A549 (cell line): ENCODE measurements around the gene TNNC1. TPM values are rescaled to one million over a fixed set of nuclear protein-coding genes. Genes with fewer than 3 reads are reported as not detected.

Experiments
- ATAC-seq, 2 experiments: fragments of 200-7000 bp in 1 of 2; fragments of >200 bp in 1 of 2; cut with Nextera tagmentation in 1 of 2; cut with Tn5 transposase in 1 of 2; 3 replicates each; pipeline versions ENCODE4 v1.8.0 to v1.9.1; 2018 to 2020; ENCODE audit warnings: mild to moderate bottlenecking in 1 of 2, moderate library complexity in 1 of 2
- CTCF ChIA-PET: fragments of 300-600 bp; sonication (Branson Sonifier 250); formaldehyde crosslinking; extraction: SDS; loops from one replicate; lab custom pipeline; 2021; ENCODE audit warnings: antibody characterized with exemption, inconsistent platforms; lab: Yijun Ruan, JAX
- POLR2A ChIA-PET: fragments of 350-600 bp; formaldehyde crosslinking; extraction: SDS; loops from one replicate; lab custom pipeline; 2021; ENCODE audit warnings: antibody characterized with exemption, inconsistent platforms; lab: Yijun Ruan, JAX
- DNase-seq, 2 experiments: peaks; one replicate each; pipeline versions ENCODE4 v3.0.0 to v3.0.0-alpha.2; 2011 to 2016; ENCODE audit warnings: low read depth in 1 of 2, low spot score in 1 of 2
- FAIRE-seq: peaks from 2 replicates; lab custom pipeline; 2011; peaks lifted over from hg19 to GRCh38; lab: Jason Lieb, UNC
- H3K27ac ChIP-seq, 2 experiments: fragments of >200 bp; sonication (Bioruptor Twin); formaldehyde crosslinking; 3 replicates each; pipeline ENCODE4 v1.5.1; 2016 to 2017
- H3K4me1 ChIP-seq: fragments of >200 bp; sonication (Bioruptor Twin); formaldehyde crosslinking; 3 replicates; pipeline ENCODE4 v1.6.1; 2016
- H3K4me2 ChIP-seq: fragments of >200 bp; sonication (Bioruptor Twin); formaldehyde crosslinking; 3 replicates; pipeline ENCODE4 v1.6.1; 2016
- H3K4me3 ChIP-seq: fragments of >200 bp; sonication (Bioruptor Twin); formaldehyde crosslinking; 3 replicates; pipeline ENCODE4 v1.5.1; 2016
- H3K9me3 ChIP-seq: fragments of >200 bp; sonication (Bioruptor Twin); formaldehyde crosslinking; 3 replicates; pipeline ENCODE4 v1.6.1; 2016
- ATOH8 ChIP-seq: fragments of 250-450 bp; sonication (Bioruptor Pico); IDR thresholded peaks from 2 replicates; pipeline ENCODE4 v1.5.0; 2020; ENCODE audit warnings: low read depth, mild to moderate bottlenecking, moderate library complexity
- BHLHE40 ChIP-seq: IDR thresholded peaks from 2 replicates; pipeline ENCODE4 v1.6.1; 2012; ENCODE audit warnings: low read depth, low read length, inconsistent platforms
- CBX2 ChIP-seq: fragments of 200-600 bp; sonication (generic); IDR thresholded peaks from 2 replicates; pipeline ENCODE4 v1.6.1; 2016; ENCODE audit warnings: low read depth, mild to moderate bottlenecking, borderline replicate concordance
- CHD2 ChIP-seq: fragments of 150-350 bp; IDR thresholded peaks from 2 replicates; pipeline ENCODE4 v1.6.1; 2014; ENCODE audit warnings: low read length; ENCODE audit not compliant: partially characterized antibody
- CTCF ChIP-seq: fragments of >200 bp; sonication (Bioruptor Twin); formaldehyde crosslinking; IDR thresholded peaks from 3 replicates; pipeline ENCODE4 v1.5.1; 2016
- EHF ChIP-seq: fragments of 250-450 bp; sonication (Bioruptor Pico); IDR thresholded peaks from 2 replicates; pipeline ENCODE4 v1.5.0; 2020; ENCODE audit warnings: mild to moderate bottlenecking
- EHMT2 ChIP-seq: fragments of 200-600 bp; sonication (generic); IDR thresholded peaks from 2 replicates; pipeline ENCODE4 v1.6.1; 2016; ENCODE audit warnings: antibody characterized with exemption, low read depth, mild to moderate bottlenecking, moderate library complexity
- FOSB ChIP-seq: fragments of 250-450 bp; sonication (Bioruptor Pico); IDR thresholded peaks from 2 replicates; pipeline ENCODE4 v1.5.0; 2020; ENCODE audit warnings: mild to moderate bottlenecking, moderate library complexity
- FOXS1 ChIP-seq: fragments of 250-450 bp; sonication (Bioruptor Pico); IDR thresholded peaks from 2 replicates; pipeline ENCODE4 v1.5.0; 2020; ENCODE audit warnings: mild to moderate bottlenecking, moderate library complexity
- GATA3 ChIP-seq: IDR thresholded peaks from 2 replicates; pipeline ENCODE4 v1.6.1; 2012; ENCODE audit warnings: borderline replicate concordance
- HEYL ChIP-seq: fragments of 250-450 bp; sonication (Bioruptor Pico); IDR thresholded peaks from 2 replicates; pipeline ENCODE4 v1.8.0; 2021; ENCODE audit warnings: mild to moderate bottlenecking, moderate library complexity
- HOXB5 ChIP-seq: fragments of 250-450 bp; sonication (Bioruptor Pico); IDR thresholded peaks from 2 replicates; pipeline ENCODE4 v1.5.0; 2020; ENCODE audit warnings: mild to moderate bottlenecking, moderate library complexity
- KDM1A ChIP-seq: fragments of 200-600 bp; sonication (generic); IDR thresholded peaks from 2 replicates; pipeline ENCODE4 v1.6.1; 2016; ENCODE audit warnings: low read depth, mild to moderate bottlenecking
- MAFK ChIP-seq: fragments of 450-650 bp; IDR thresholded peaks from 2 replicates; pipeline ENCODE4 v1.6.1; 2014; ENCODE audit not compliant: partially characterized antibody
- MAX ChIP-seq: IDR thresholded peaks from 2 replicates; pipeline ENCODE4 v1.6.1; 2012
- NFE2L2 ChIP-seq: fragments of 150-350 bp; conservative IDR thresholded peaks from 2 replicates; pipeline ENCODE4 v1.6.1; 2014; ENCODE audit warnings: low read length
- PHF8 ChIP-seq: fragments of 200-600 bp; sonication (generic); IDR thresholded peaks from 2 replicates; pipeline ENCODE4 v1.6.1; 2016; ENCODE audit warnings: low read depth, mild to moderate bottlenecking, antibody characterized with exemption, moderate library complexity, borderline replicate concordance
- POLR2AphosphoS2 ChIP-seq: conservative IDR thresholded peaks from 2 replicates; pipeline ENCODE4 v1.6.1; 2012; ENCODE audit warnings: low read length, improper control_type of control experiment, inconsistent platforms
- RARB ChIP-seq: fragments of 250-450 bp; sonication (Bioruptor Pico); IDR thresholded peaks from 2 replicates; pipeline ENCODE4 v1.8.0; 2021; ENCODE audit warnings: mild to moderate bottlenecking, moderate library complexity
- RNF2 ChIP-seq: fragments of 200-600 bp; sonication (generic); IDR thresholded peaks from 2 replicates; pipeline ENCODE4 v1.6.1; 2016; ENCODE audit warnings: low read depth, mild to moderate bottlenecking, antibody characterized with exemption, moderate library complexity, borderline replicate concordance
- SMC3 ChIP-seq: fragments of >200 bp; sonication (Bioruptor Twin); formaldehyde crosslinking; IDR thresholded peaks from 3 replicates; pipeline ENCODE4 v1.6.1; 2018; ENCODE audit warnings: inconsistent platforms
- TP53 ChIP-seq: fragments of 250-450 bp; sonication (Bioruptor Pico); IDR thresholded peaks from 2 replicates; pipeline ENCODE4 v1.5.0; 2021; ENCODE audit warnings: mild to moderate bottlenecking, moderate library complexity
- ZC3H11A ChIP-seq: fragments of 450-650 bp; IDR thresholded peaks from 2 replicates; pipeline ENCODE4 v1.6.1; 2014; ENCODE audit warnings: antibody characterized with exemption, mild to moderate bottlenecking
- WGBS: methylation state at CpG from one replicate; pipeline ENCODE4 v1.1.6; 2017; ENCODE audit errors: missing lambda C conversion rate; 5-methylcytosine and 5-hydroxymethylcytosine counted together
- polyA plus RNA-seq, 4 experiments: library from polyadenylated mRNA; depleted of rRNA in 3 of 4; stranded (reverse); fragments of >200 nt; fragmentation: RNase III in 1 of 4; extraction: RNeasy Plus Mini Kit Qiagen cat#74134 plus additional on column Dnase treatment in 1 of 4; gene quantifications; 2 replicates in 3 of 4; 3 replicates in 1 of 4; pipeline ENCODE4 v1.2.3, GENCODE V29; 2011 to 2017
- TF ChIP-seq, protein P1 (sequence below): fragments of 250-450 bp; sonication (Bioruptor Pico); IDR thresholded peaks from 2 replicates; pipeline ENCODE4 v1.5.0; 2021; ENCODE audit warnings: mild to moderate bottlenecking, moderate library complexity, borderline replicate concordance
- TF ChIP-seq, protein P2 (sequence below): fragments of 150-350 bp; IDR thresholded peaks from 2 replicates; pipeline ENCODE4 v1.6.1; 2014; ENCODE audit warnings: low read depth, mild to moderate bottlenecking, low read length

Gene TNNC1
- polyA plus RNA-seq, 2 of the 4 experiments (the other 2 are of a cell fraction): 2.6 to 4.5 TPM

GRCh38 chr3:52458031-52458760 lies 4.4 kb upstream of the TNNC1 start (continued):
- TF ChIP-seq, protein P1, sequence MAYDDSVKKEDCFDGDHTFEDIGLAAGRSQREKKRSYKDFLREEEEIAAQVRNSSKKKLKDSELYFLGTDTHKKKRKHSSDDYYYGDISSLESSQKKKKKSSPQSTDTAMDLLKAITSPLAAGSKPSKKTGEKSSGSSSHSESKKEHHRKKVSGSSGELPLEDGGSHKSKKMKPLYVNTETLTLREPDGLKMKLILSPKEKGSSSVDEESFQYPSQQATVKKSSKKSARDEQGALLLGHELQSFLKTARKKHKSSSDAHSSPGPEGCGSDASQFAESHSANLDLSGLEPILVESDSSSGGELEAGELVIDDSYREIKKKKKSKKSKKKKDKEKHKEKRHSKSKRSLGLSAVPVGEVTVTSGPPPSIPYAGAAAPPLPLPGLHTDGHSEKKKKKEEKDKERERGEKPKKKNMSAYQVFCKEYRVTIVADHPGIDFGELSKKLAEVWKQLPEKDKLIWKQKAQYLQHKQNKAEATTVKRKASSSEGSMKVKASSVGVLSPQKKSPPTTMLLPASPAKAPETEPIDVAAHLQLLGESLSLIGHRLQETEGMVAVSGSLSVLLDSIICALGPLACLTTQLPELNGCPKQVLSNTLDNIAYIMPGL (CRISPR knock-in tag): no peak

DNA sequence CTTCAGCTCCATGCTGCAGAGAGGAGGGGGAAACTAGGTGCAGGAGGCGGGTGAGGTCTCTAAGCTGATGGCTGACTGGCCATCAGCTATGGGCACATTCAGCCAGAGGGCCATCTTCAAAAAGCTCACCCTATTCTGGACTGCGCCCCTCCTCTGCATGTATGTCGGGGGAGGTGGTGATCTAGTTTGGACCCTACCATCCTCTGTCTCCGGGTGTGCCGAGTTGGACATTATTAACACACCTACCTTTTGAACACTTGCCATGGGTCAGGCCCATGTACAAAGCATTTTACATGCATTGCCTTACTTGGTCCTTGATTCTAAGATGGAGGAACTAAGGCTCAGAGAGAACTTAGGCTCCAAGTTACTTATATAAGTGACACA lies 3.0 kb upstream of the TNNC1 start:
- CTCF ChIA-PET: interaction anchor here (2.0 to 3.0 kb wide), 2 partner anchors 9 to 14 kb away, joined by 17 to 19 read pairs; no protein-coding TSS in a partner anchor
- Histone ChIP-seq H3K27ac (peak overlapping the region in 1 of 2 experiments; percentile 99; a peak in 3 of 6 replicates), H3K4me3 (peak overlapping the region; percentile 66), H3K4me1 (peaks cover 11% of the 10 kb centered on the region; the same call in 2 of the 3 replicates), H3K9me3 (no peaks in the 10 kb centered on the region), H3K4me2 (peak overlapping the region; percentile 86)
- no peak for DNase-seq
- no peak for FAIRE-seq
- POLR2A ChIA-PET: no interaction called here
- WGBS: 96% methylated on average over 4 of the region's 5 CpGs
- TF ChIP-seq FOXS1 (CRISPR knock-in tag) (no peak), HOXB5 (CRISPR knock-in tag) (no peak), CBX2 (no peak), ATOH8 (CRISPR knock-in tag) (no peak), EHF (no peak), RARB (CRISPR knock-in tag) (no peak), KDM1A (no peak), EHMT2 (no peak), GATA3 (no peak), HEYL (CRISPR knock-in tag) (no peak), PHF8 (no peak), RNF2 (no peak), MAX (no peak), SMC3 (no peak), NFE2L2 (no peak), ZC3H11A (no peak), CTCF (no peak), MAFK (no peak)
- no peak for ATAC-seq

GRCh38 chr3:52456169-52456799 lies 2.4 kb upstream of the TNNC1 start:
- ATAC-seq (peak; percentile 10 to 31; a peak in 3 of 6 replicates), FAIRE-seq (no peak), DNase-seq (no peak)
- POLR2A ChIA-PET: no interaction called here
- no peaks in the 10 kb centered on the region for H3K9me3 ChIP-seq
- peak overlapping the region; percentile 84 to 99 for H3K27ac ChIP-seq
- CTCF ChIA-PET: interaction anchor here (2.0 to 3.0 kb wide), 2 partner anchors 9 to 15 kb away, joined by 17 to 19 read pairs; no protein-coding TSS in a partner anchor
- peak overlapping the region; percentile 86 for H3K4me2 ChIP-seq
- TF ChIP-seq TP53 (no peak), POLR2AphosphoS2 (no peak), NFE2L2 (no peak), RARB (CRISPR knock-in tag) (no peak), KDM1A (no peak), ATOH8 (CRISPR knock-in tag) (no peak), FOSB (CRISPR knock-in tag) (no peak), BHLHE40 (no peak), CHD2 (no peak)
- TF ChIP-seq, protein P2, sequence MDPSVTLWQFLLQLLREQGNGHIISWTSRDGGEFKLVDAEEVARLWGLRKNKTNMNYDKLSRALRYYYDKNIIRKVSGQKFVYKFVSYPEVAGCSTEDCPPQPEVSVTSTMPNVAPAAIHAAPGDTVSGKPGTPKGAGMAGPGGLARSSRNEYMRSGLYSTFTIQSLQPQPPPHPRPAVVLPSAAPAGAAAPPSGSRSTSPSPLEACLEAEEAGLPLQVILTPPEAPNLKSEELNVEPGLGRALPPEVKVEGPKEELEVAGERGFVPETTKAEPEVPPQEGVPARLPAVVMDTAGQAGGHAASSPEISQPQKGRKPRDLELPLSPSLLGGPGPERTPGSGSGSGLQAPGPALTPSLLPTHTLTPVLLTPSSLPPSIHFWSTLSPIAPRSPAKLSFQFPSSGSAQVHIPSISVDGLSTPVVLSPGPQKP: no peak
- TF ChIP-seq, protein P1 (CRISPR knock-in tag): no peak
- WGBS: 63% methylated on average over 13 of the region's 13 CpGs
- H3K4me1 ChIP-seq: peaks cover 11% of the 10 kb centered on the region; the same call in 2 of the 3 replicates
- peak overlapping the region; percentile 66 for H3K4me3 ChIP-seq
